GM21526 (cell line): ENCODE data around the gene RNF148.

Experiments used
- ATAC-seq: cut with Tn5 transposase; IDR thresholded peaks from one replicate; pipeline ENCODE4 v1.9.1; 2021; ENCODE audit warnings: moderate library complexity; ENCODE audit not compliant: unreplicated experiment, low FRiP score

RNF148 gene

GRCh38 chr7:122702872-122703510 lies at the start of gene RNF148:
Gene RNF148 (minus strand): TSS chr7:122702922. CDS start chr7:122702750, 172 bp downstream.
- ATAC-seq: no peak

- ATAC-seq: no peak
These were observed 47.7 kb upstream of the RNF148 start for GRCh38 chr7:122750389-122750788.

- ATAC-seq: no peak
These were observed 45.5 kb upstream of the RNF148 start for GRCh38 chr7:122748195-122748594.

- ATAC-seq: no peak
These were observed 44.2 kb upstream of the RNF148 start for GRCh38 chr7:122746948-122747347.

- ATAC-seq: no peak
These were observed 40.5 kb upstream of the RNF148 start for GRCh38 chr7:122743211-122743610.

- ATAC-seq: no peak
These were observed 36.2 kb upstream of the RNF148 start for GRCh38 chr7:122738947-122739346.

- ATAC-seq: no peak
These were observed 33.5 kb upstream of the RNF148 start for GRCh38 chr7:122736183-122736582.

GRCh38 chr7:122727759-122728158 lies 25.0 kb upstream of the RNF148 start:
- no peak for ATAC-seq

- no peak for ATAC-seq
These were observed 24.6 kb upstream of the RNF148 start for GRCh38 chr7:122727354-122727753.

GRCh38 chr7:122726881-122727280 lies 24.2 kb upstream of the RNF148 start:
- ATAC-seq: no peak

GRCh38 chr7:122724366-122724765 lies 21.6 kb upstream of the RNF148 start:
- ATAC-seq: no peak

GRCh38 chr7:122719010-122719578 lies 16.4 kb upstream of the RNF148 start:
- ATAC-seq: no peak

- ATAC-seq: no peak
These were observed 14.8 kb upstream of the RNF148 start for GRCh38 chr7:122717356-122718089.

- ATAC-seq: no peak
These were observed 12.5 kb upstream of the RNF148 start for GRCh38 chr7:122715183-122715582.

- no peak for ATAC-seq
These were observed 8.2 kb upstream of the RNF148 start for GRCh38 chr7:122710916-122711315.

- no peak for ATAC-seq
These were observed 7.4 kb upstream of the RNF148 start for GRCh38 chr7:122709930-122710646.

- ATAC-seq: no peak
These were observed 4.1 kb upstream of the RNF148 start for GRCh38 chr7:122706836-122707235.

- ATAC-seq: no peak
These were observed 3.7 kb downstream of the RNF148 start, which contains the start of gene RNF133 for GRCh38 chr7:122699017-122699416. Gene RNF133 (minus strand): TSS chr7:122699117. CDS start chr7:122698918, 199 bp downstream.

- no peak for ATAC-seq
These were observed 6.9 kb downstream of the RNF148 start for GRCh38 chr7:122695816-122696215.

GRCh38 chr7:122694697-122695096 lies 8.0 kb downstream of the RNF148 start:
- ATAC-seq: no peak

GRCh38 chr7:122692769-122693309 lies 9.9 kb downstream of the RNF148 start:
- no peak for ATAC-seq
